IPS DF 6.9 (cell line): ENCODE results near the gene POFUT2.

Experiments
- DNase-seq: peaks from one replicate; pipeline ENCODE4 v3.0.0-alpha.2; 2013; ENCODE audit warnings: low read depth, low spot score
- H3K27ac ChIP-seq: one replicate; pipeline ENCODE4 v1.5.1; 2013; ENCODE audit warnings: low read length, control low read depth
- H3K27me3 ChIP-seq: 2 replicates; pipeline ENCODE4 v1.6.1; 2013; ENCODE audit warnings: mild to moderate bottlenecking, low read length; ENCODE audit not compliant: control insufficient read depth, insufficient read depth
- H3K36me3 ChIP-seq: 2 replicates; pipeline ENCODE4 v1.6.1; 2013; ENCODE audit warnings: low read length; ENCODE audit not compliant: control insufficient read depth, insufficient read depth
- H3K4me1 ChIP-seq: 2 replicates; pipeline ENCODE4 v1.6.1; 2013; ENCODE audit warnings: low read length; ENCODE audit not compliant: control insufficient read depth, insufficient read depth
- H3K4me3 ChIP-seq: 2 replicates; pipeline ENCODE4 v1.5.1; 2013; ENCODE audit warnings: mild to moderate bottlenecking, low read length
- H3K9me3 ChIP-seq: 2 replicates; pipeline ENCODE4 v1.6.1; 2013; ENCODE audit warnings: low read length, inconsistent platforms; ENCODE audit not compliant: control insufficient read depth, insufficient read depth
- WGBS: extraction: QIAGEN DNeasy Blood & Tissue Kit; methylation state at CpG from one replicate; pipeline ENCODE4 v1.1.7; 2013; ENCODE audit warnings: mixed read lengths, missing lambda C conversion rate; ENCODE audit not compliant: insufficient read length, insufficient coverage; 5-methylcytosine and 5-hydroxymethylcytosine counted together

POFUT2 gene

DNA sequence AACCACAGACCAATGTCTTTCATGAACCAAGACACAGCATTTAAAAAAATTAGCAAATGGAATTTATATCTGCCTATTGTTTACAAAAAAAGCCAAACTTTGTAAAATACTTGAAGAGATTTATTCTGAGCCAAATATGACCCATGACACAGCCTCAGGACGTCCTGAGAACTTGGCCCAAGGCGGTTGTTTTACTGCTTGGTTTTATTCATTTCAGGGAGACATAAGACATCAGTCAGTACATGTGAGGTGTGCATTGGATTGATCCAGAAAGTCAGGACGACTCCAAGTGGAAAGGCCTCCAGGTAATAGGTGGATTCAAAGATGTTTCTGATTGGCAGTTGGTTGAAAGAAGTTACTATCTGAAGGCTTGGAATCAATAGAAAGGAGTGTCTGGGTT lies 1.4 kb upstream of the POFUT2 start:
- Histone ChIP-seq H3K4me3 (no peak overlapping the region), H3K27ac (no peak overlapping the region), H3K27me3 (no peaks in the 10 kb centered on the region), H3K4me1 (peaks cover 8% of the 10 kb centered on the region; the same call in 1 of the 2 replicates), H3K9me3 (no peaks in the 10 kb centered on the region), H3K36me3 (peaks cover 15% of the 10 kb centered on the region)
- DNase-seq = no peak
- WGBS = no CpG with 5 or more reads among the region's 3 CpGs

DNA sequence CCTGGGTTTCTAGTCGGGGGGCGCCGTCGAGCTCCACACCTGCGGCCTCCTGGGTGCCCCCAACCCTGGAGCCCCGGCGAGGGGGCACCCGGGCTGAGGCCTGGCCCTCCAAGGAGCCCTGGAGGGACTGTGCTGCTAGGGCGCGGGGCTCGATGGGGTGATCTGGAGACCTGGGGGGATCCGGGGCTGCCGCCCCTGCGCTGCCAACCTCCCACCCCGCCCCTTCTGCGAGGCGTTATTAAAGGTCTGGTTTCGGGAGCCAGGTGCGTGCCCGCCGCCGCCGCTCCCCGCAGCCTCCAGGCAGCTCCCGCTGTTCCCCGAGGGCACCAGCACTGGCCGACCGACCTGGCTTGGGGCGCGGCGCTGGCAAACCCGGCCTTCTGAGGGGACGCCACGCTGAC lies 746 bp upstream of the POFUT2 start:
- DNase-seq = no peak
- Histone ChIP-seq H3K27ac (no peak overlapping the region), H3K27me3 (no peaks in the 10 kb centered on the region), H3K4me3 (peak overlapping the region; percentile 83; the same call in 1 of the 2 replicates), H3K4me1 (peaks cover 4% of the 10 kb centered on the region; the same call in 1 of the 2 replicates), H3K36me3 (peaks cover 20% of the 10 kb centered on the region), H3K9me3 (no peaks in the 10 kb centered on the region)
- no CpG with 5 or more reads among the region's 34 CpGs for WGBS

DNA sequence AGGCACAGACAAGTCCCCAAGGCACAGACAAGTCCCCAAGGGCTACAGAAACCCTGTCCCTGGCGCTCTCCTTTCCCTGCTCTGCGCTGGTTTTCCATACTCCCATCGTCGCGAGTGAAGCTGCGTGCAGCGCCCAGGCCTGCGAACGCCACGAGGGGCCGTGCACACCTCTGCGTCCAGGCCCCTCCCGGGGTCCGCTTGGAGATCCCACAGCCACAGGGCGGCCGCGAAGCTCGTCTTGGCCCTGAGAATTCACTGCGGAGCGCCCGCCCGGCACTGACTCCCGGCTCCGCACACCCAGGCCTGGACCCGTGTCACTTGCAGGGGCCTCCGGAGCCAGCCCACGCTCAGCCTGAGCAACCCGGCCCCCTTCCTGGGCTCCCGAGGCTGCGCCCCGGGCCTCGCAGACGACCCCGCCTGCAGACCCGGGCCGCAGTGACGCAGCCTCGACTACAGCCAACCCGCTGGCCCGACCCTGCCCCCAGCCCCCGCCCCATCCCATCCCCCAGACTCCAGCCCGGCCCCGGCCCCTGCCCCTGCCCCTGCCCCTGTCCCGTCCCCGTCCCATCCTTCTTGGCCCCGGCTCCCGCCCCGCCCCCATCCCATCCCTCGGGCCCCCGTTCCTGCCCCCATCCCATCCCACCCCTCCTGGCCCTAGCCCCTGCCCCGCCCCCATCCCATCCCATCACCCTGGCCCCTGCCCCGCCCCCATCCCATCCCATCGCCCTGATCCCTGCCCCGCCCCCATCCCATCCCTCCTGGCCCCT lies 841 bp downstream of the POFUT2 start:
- DNase-seq = no peak
- no peaks in the 10 kb centered on the region for H3K4me1 ChIP-seq
- no peaks in the 10 kb centered on the region for H3K9me3 ChIP-seq
- WGBS = no CpG with 5 or more reads among the region's 54 CpGs
- H3K27me3 ChIP-seq = no peaks in the 10 kb centered on the region
- H3K27ac ChIP-seq = no peak overlapping the region
- H3K4me3 ChIP-seq = peak overlapping the region; percentile 83; the same call in 1 of the 2 replicates
- peaks cover 31% of the 10 kb centered on the region for H3K36me3 ChIP-seq

DNA sequence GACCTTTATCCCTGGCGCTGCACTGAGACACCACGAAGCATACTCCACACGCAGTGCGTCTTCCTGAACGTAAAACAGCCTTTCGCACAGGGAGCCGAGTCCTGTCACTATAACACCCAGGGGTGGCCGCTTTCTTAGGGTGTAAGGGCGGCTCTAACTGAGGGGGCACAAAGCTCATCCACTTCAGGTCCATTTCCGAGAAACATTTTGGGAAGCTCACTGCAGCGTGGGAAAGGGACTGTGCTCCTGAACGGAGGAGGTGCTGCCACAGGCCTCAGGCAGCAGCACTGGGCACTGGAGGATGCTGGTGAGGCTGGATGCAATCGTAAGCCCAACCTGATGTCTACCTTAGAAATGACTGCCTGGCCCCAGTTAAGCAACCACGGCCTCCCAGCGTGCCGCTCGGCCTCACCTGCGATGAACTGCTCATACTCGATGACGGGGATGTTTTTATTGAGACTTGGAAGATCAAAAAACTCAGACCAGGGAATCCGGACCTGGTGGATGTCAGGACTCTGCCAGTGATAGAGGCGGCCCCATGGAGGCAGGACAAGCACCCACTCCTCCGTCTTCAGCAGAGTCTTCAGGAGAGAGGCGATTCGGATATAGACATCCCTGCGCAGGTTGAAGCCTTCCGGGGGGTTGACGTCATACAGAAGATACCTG lies 2.3 kb downstream of the POFUT2 start:
- H3K36me3 ChIP-seq = peaks cover 39% of the 10 kb centered on the region
- H3K27me3 ChIP-seq = no peaks in the 10 kb centered on the region
- no CpG with 5 or more reads among the region's 28 CpGs for WGBS
- no peaks in the 10 kb centered on the region for H3K4me1 ChIP-seq
- H3K27ac ChIP-seq = no peak overlapping the region
- DNase-seq = no peak
- no peaks in the 10 kb centered on the region for H3K9me3 ChIP-seq
- no peak overlapping the region for H3K4me3 ChIP-seq

- Histone ChIP-seq H3K27ac (no peak overlapping the region), H3K9me3 (no peaks in the 10 kb centered on the region), H3K4me1 (no peaks in the 10 kb centered on the region), H3K36me3 (peaks cover 41% of the 10 kb centered on the region), H3K27me3 (no peaks in the 10 kb centered on the region), H3K4me3 (no peak overlapping the region)
- no CpG with 5 or more reads among the region's 4 CpGs for WGBS
- DNase-seq = no peak
Measured at GRCh38 chr21:45284456-45284741, 3.3 kb downstream of the POFUT2 start.

GRCh38 chr21:45283611-45284455 lies 3.9 kb downstream of the POFUT2 start:
- WGBS = no CpG with 5 or more reads among the region's 36 CpGs
- Histone ChIP-seq H3K9me3 (no peaks in the 10 kb centered on the region), H3K27ac (no peak overlapping the region), H3K4me3 (no peak overlapping the region), H3K36me3 (peaks cover 41% of the 10 kb centered on the region), H3K27me3 (no peaks in the 10 kb centered on the region), H3K4me1 (no peaks in the 10 kb centered on the region)
- no peak for DNase-seq

DNA sequence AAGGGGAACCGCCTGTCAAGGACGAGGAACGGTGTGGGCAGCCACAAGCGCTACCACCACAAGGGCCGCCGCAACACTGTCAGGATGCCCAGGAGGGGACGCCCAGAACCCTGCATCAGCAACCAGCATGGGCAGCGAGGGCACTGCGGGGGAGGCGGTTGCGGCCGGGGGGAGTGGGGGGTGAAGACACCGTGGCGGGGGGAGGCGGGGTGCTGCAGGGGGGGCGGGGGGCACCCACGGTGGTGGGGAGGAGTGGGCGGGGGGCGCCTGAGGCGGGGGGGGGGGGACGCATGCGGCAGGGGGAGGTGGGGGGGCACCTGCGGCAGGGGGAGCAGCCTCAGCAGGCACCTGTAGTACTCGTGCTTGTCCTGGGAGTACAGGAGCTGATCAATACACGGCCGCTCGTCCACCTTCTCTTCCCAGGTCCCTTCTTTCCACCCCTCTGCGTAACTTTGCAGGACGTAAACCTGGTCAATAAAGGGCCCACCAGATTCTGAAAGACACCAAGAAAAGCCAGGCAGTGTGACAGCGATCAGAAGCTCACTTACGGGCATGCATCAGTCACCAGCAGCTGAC lies 4.6 kb downstream of the POFUT2 start:
- H3K27ac ChIP-seq = no peak overlapping the region
- H3K4me3 ChIP-seq = no peak overlapping the region
- peaks cover 41% of the 10 kb centered on the region for H3K36me3 ChIP-seq
- no peaks in the 10 kb centered on the region for H3K27me3 ChIP-seq
- H3K4me1 ChIP-seq = no peaks in the 10 kb centered on the region
- DNase-seq = no peak
- H3K9me3 ChIP-seq = no peaks in the 10 kb centered on the region
- no CpG with 5 or more reads among the region's 31 CpGs for WGBS

GRCh38 chr21:45282283-45283034 lies 5.2 kb downstream of the POFUT2 start:
- Histone ChIP-seq H3K4me3 (no peak overlapping the region), H3K27me3 (no peaks in the 10 kb centered on the region), H3K36me3 (peaks cover 45% of the 10 kb centered on the region), H3K9me3 (no peaks in the 10 kb centered on the region), H3K4me1 (no peaks in the 10 kb centered on the region), H3K27ac (no peak overlapping the region)
- no peak for DNase-seq
- no CpG with 5 or more reads among the region's 22 CpGs for WGBS

DNA sequence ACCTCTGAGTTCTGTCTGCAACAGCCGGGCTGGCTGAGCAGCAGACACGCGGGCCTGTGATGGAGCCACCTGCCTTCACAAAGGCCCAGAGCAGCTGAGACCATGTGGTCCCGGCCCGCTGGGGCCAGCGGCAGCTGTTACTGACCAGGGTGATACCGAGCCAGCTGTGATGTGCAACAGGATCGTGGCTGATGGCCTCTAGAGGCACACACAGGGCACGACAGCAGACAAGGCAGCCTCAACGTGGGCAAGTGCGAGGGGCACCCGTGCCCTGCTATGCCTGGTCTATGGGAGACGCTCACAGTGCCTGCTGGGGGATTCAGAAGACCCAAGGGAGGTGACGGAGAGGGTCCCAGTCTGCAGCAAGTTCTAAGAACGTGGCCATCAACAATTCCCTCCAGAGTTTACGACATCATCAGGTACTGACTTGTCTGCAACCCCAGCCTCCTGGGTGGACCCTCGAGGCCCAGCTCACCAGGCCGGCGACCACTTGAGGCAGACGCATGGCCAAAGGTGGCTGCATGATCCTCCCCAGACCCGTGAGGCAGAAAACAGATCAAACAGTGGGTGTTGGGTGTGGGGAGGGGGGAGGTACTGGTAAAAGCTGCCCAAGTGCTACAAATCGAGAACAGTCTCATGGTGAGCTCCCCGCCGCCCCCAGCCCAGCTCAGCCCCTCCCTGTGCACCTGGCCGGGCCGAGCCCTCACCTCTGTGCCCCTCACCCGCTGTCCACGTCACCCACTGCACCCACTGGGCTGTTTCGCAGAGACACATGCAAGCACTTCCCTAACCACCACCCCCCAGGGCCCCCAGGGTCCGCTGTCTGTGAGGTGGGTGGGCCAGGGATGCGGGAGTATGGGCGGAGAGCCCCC lies 6.0 kb downstream of the POFUT2 start:
- no peak overlapping the region for H3K4me3 ChIP-seq
- H3K9me3 ChIP-seq = no peaks in the 10 kb centered on the region
- no peak for DNase-seq
- no peaks in the 10 kb centered on the region for H3K4me1 ChIP-seq
- no peaks in the 10 kb centered on the region for H3K27me3 ChIP-seq
- peaks cover 53% of the 10 kb centered on the region for H3K36me3 ChIP-seq
- H3K27ac ChIP-seq = no peak overlapping the region
- whole genome bisulfite sequencing = no CpG with 5 or more reads among the region's 32 CpGs
